ENCODE data around the gene STK39.
"Not testable (repeated sequence)": the region's sequence is repeated elsewhere in the genome, so short reads cannot be mapped to it uniquely, and the experiment has no call there.

STK39 gene

GRCh38 chr2:168084288-168084687 is 163.1 kb downstream of the STK39 start:
- Histone ChIP-seq H3F3A (ENCODE audit: control insufficient read depth, insufficient read depth) (no peaks in the 10 kb centered on the region), H3K9me2 (replicated peaks; ENCODE audit: control insufficient read depth, low read length) (no peaks in the 10 kb centered on the region), H3K4me3 (ENCODE audit: low read length) (no peak overlapping the region), H3K36me3 (ENCODE audit: control insufficient read depth, low read length) (no peaks in the 10 kb centered on the region), H3K27ac (ENCODE audit: low read depth, low read length) (no peak overlapping the region), H3K4me2 (ENCODE audit: low read length) (no peak overlapping the region), H3K79me2 (ENCODE audit: control insufficient read depth, low read length) (no peaks in the 10 kb centered on the region), H3K27me3 (ENCODE audit: control insufficient read depth, low read length) (no peaks in the 10 kb centered on the region), H3K9me3 (ENCODE audit: control insufficient read depth, insufficient read depth, low read length) (no peaks in the 10 kb centered on the region), H4K20me1 (ENCODE audit: control insufficient read depth, insufficient read depth, low read depth, low read length) (no peaks in the 10 kb centered on the region), H3K4me1 (ENCODE audit: control insufficient read depth, low read length) (peaks cover under 1% of the 10 kb centered on the region; the same call in 1 of the 2 replicates)
- TF ChIP-seq CTCF (IDR thresholded peaks at IDR 0.05; ENCODE audit: low read depth, low read length, poor library complexity, severe bottlenecking) (no peak), EZH2phosphoT487 (IDR thresholded peaks at IDR 0.05; ENCODE audit: borderline replicate concordance, low read length) (no peak)

GRCh38 chr2:168081452-168081851 is 165.9 kb downstream of the STK39 start:
- not testable (repeated sequence) for H3K79me2 ChIP-seq (ENCODE audit: control insufficient read depth, low read length); H3K36me3 ChIP-seq (ENCODE audit: control insufficient read depth, low read length); H3K9me2 ChIP-seq (replicated peaks; ENCODE audit: control insufficient read depth, low read length); H3K9me3 ChIP-seq (ENCODE audit: control insufficient read depth, insufficient read depth, low read length); H3K4me2 ChIP-seq (ENCODE audit: low read length); H4K20me1 ChIP-seq (ENCODE audit: control insufficient read depth, insufficient read depth, low read depth, low read length); H3K27ac ChIP-seq (ENCODE audit: low read depth, low read length); H3F3A ChIP-seq (ENCODE audit: control insufficient read depth, insufficient read depth); H3K4me1 ChIP-seq (ENCODE audit: control insufficient read depth, low read length); H3K4me3 ChIP-seq (ENCODE audit: low read length); H3K27me3 ChIP-seq (ENCODE audit: control insufficient read depth, low read length)

GRCh38 chr2:168079236-168079635 is 168.2 kb downstream of the STK39 start:
- no peak for TF ChIP-seq CTCF (IDR thresholded peaks at IDR 0.05; ENCODE audit: low read depth, low read length, poor library complexity, severe bottlenecking)
- TF ChIP-seq EZH2phosphoT487 (IDR thresholded peaks at IDR 0.05; ENCODE audit: borderline replicate concordance, low read length) = no peak
- H3K79me2 ChIP-seq (ENCODE audit: control insufficient read depth, low read length) = no peaks in the 10 kb centered on the region

GRCh38 chr2:168076731-168077130 is 170.7 kb downstream of the STK39 start:
- TF ChIP-seq CTCF (IDR thresholded peaks at IDR 0.05; ENCODE audit: low read depth, low read length, poor library complexity, severe bottlenecking) (no peak), EZH2phosphoT487 (IDR thresholded peaks at IDR 0.05; ENCODE audit: borderline replicate concordance, low read length) (no peak)

More at GRCh38 chr2:168079236-168079635, 168.2 kb downstream of the STK39 start:
- Histone ChIP-seq H3K27me3 (ENCODE audit: control insufficient read depth, low read length) (no peaks in the 10 kb centered on the region), H3F3A (ENCODE audit: control insufficient read depth, insufficient read depth) (no peaks in the 10 kb centered on the region), H3K27ac (ENCODE audit: low read depth, low read length) (no peak overlapping the region), H3K9me2 (replicated peaks; ENCODE audit: control insufficient read depth, low read length) (no peaks in the 10 kb centered on the region), H3K9me3 (ENCODE audit: control insufficient read depth, insufficient read depth, low read length) (no peaks in the 10 kb centered on the region), H3K4me3 (ENCODE audit: low read length) (no peak overlapping the region), H3K4me1 (ENCODE audit: control insufficient read depth, low read length) (no peaks in the 10 kb centered on the region), H4K20me1 (ENCODE audit: control insufficient read depth, insufficient read depth, low read depth, low read length) (no peaks in the 10 kb centered on the region), H3K4me2 (ENCODE audit: low read length) (no peak overlapping the region), H3K36me3 (ENCODE audit: control insufficient read depth, low read length) (no peaks in the 10 kb centered on the region; the same call in 1 of the 2 replicates)

More at GRCh38 chr2:168076731-168077130, 170.7 kb downstream of the STK39 start:
- Histone ChIP-seq H3K27ac (ENCODE audit: low read depth, low read length) (no peak overlapping the region), H3K36me3 (ENCODE audit: control insufficient read depth, low read length) (no peaks in the 10 kb centered on the region; the same call in 1 of the 2 replicates), H3F3A (ENCODE audit: control insufficient read depth, insufficient read depth) (no peaks in the 10 kb centered on the region), H3K27me3 (ENCODE audit: control insufficient read depth, low read length) (no peaks in the 10 kb centered on the region), H3K4me3 (ENCODE audit: low read length) (no peak overlapping the region), H3K4me2 (ENCODE audit: low read length) (no peak overlapping the region), H4K20me1 (ENCODE audit: control insufficient read depth, insufficient read depth, low read depth, low read length) (no peaks in the 10 kb centered on the region), H3K4me1 (ENCODE audit: control insufficient read depth, low read length) (no peaks in the 10 kb centered on the region), H3K79me2 (ENCODE audit: control insufficient read depth, low read length) (no peaks in the 10 kb centered on the region), H3K9me2 (replicated peaks; ENCODE audit: control insufficient read depth, low read length) (no peaks in the 10 kb centered on the region), H3K9me3 (ENCODE audit: control insufficient read depth, insufficient read depth, low read length) (no peaks in the 10 kb centered on the region)
